Measurements from ENCODE around the gene CHRNA4.
"Not testable (repeated sequence)": the region's sequence is repeated elsewhere in the genome, so short reads cannot be mapped to it uniquely, and the experiment has no call there.

The CHRNA4 gene

GRCh38 chr20:63310265-63310991 is 50.7 kb downstream of the CHRNA4 start:
- no peak overlapping the region for H3K4me3 ChIP-seq (ENCODE audit: low read depth in 1 of 2, low read length in 2 of 2)
- no peak overlapping the region for H3K27ac ChIP-seq (ENCODE audit: low read depth, low read length)
- peaks cover 0 to 10% of the 10 kb centered on the region in 2 donors for H3K27me3 ChIP-seq (ENCODE audit: control insufficient read depth in 1 of 2, insufficient read depth in 2 of 2, low read length in 2 of 2)
- no peaks in the 10 kb centered on the region for H3K4me1 ChIP-seq (ENCODE audit: control insufficient read depth in 1 of 2, insufficient read depth in 2 of 2, low read length in 2 of 2)
- H3K36me3 ChIP-seq (ENCODE audit: control insufficient read depth in 1 of 2, insufficient read depth in 2 of 2, low read length in 2 of 2): no peaks in the 10 kb centered on the region
- no peak overlapping the region for H3K9ac ChIP-seq (ENCODE audit: low read depth in 1 of 2, low read length in 2 of 2)
- no peaks in the 10 kb centered on the region for H3K9me3 ChIP-seq (ENCODE audit: control insufficient read depth in 1 of 2, low read length in 2 of 2)

- Histone ChIP-seq H3K4me3 (ENCODE audit: low read depth in 1 of 2, low read length in 2 of 2) (no peak overlapping the region), H3K4me1 (ENCODE audit: control insufficient read depth in 1 of 2, insufficient read depth in 2 of 2, low read length in 2 of 2) (no peaks in the 10 kb centered on the region), H3K36me3 (ENCODE audit: control insufficient read depth in 1 of 2, insufficient read depth in 2 of 2, low read length in 2 of 2) (no peaks in the 10 kb centered on the region), H3K9me3 (ENCODE audit: control insufficient read depth in 1 of 2, low read length in 2 of 2) (no peaks in the 10 kb centered on the region), H3K9ac (ENCODE audit: low read depth in 1 of 2, low read length in 2 of 2) (no peak overlapping the region), H3K27me3 (ENCODE audit: control insufficient read depth in 1 of 2, insufficient read depth in 2 of 2, low read length in 2 of 2) (peaks cover 0 to 10% of the 10 kb centered on the region in 2 donors), H3K27ac (ENCODE audit: low read depth, low read length) (no peak overlapping the region)
Observed at GRCh38 chr20:63309261-63310071, 51.7 kb downstream of the CHRNA4 start.

- Histone ChIP-seq H3K4me3 (ENCODE audit: low read depth in 1 of 2, low read length in 2 of 2) (no peak overlapping the region), H3K27me3 (ENCODE audit: control insufficient read depth in 1 of 2, insufficient read depth in 2 of 2, low read length in 2 of 2) (peaks cover 0 to 10% of the 10 kb centered on the region in 2 donors), H3K9me3 (ENCODE audit: control insufficient read depth in 1 of 2, low read length in 2 of 2) (no peaks in the 10 kb centered on the region), H3K4me1 (ENCODE audit: control insufficient read depth in 1 of 2, insufficient read depth in 2 of 2, low read length in 2 of 2) (no peaks in the 10 kb centered on the region), H3K9ac (ENCODE audit: low read depth in 1 of 2, low read length in 2 of 2) (no peak overlapping the region), H3K27ac (ENCODE audit: low read depth, low read length) (no peak overlapping the region), H3K36me3 (ENCODE audit: control insufficient read depth in 1 of 2, insufficient read depth in 2 of 2, low read length in 2 of 2) (no peaks in the 10 kb centered on the region)
Observed at GRCh38 chr20:63308218-63308911, 52.8 kb downstream of the CHRNA4 start.

GRCh38 chr20:63307538-63308217 is 53.5 kb downstream of the CHRNA4 start:
- Histone ChIP-seq H3K27me3 (ENCODE audit: control insufficient read depth in 1 of 2, insufficient read depth in 2 of 2, low read length in 2 of 2) (peaks cover 0 to 10% of the 10 kb centered on the region in 2 donors), H3K36me3 (ENCODE audit: control insufficient read depth in 1 of 2, insufficient read depth in 2 of 2, low read length in 2 of 2) (no peaks in the 10 kb centered on the region), H3K27ac (ENCODE audit: low read depth, low read length) (no peak overlapping the region), H3K4me1 (ENCODE audit: control insufficient read depth in 1 of 2, insufficient read depth in 2 of 2, low read length in 2 of 2) (no peaks in the 10 kb centered on the region), H3K4me3 (ENCODE audit: low read depth in 1 of 2, low read length in 2 of 2) (no peak overlapping the region), H3K9ac (ENCODE audit: low read depth in 1 of 2, low read length in 2 of 2) (no peak overlapping the region), H3K9me3 (ENCODE audit: control insufficient read depth in 1 of 2, low read length in 2 of 2) (no peaks in the 10 kb centered on the region)

- Histone ChIP-seq H3K9ac (ENCODE audit: low read depth in 1 of 2, low read length in 2 of 2) (no peak overlapping the region), H3K4me1 (ENCODE audit: control insufficient read depth in 1 of 2, insufficient read depth in 2 of 2, low read length in 2 of 2) (no peaks in the 10 kb centered on the region), H3K27me3 (ENCODE audit: control insufficient read depth in 1 of 2, insufficient read depth in 2 of 2, low read length in 2 of 2) (peaks cover 0 to 10% of the 10 kb centered on the region in 2 donors), H3K36me3 (ENCODE audit: control insufficient read depth in 1 of 2, insufficient read depth in 2 of 2, low read length in 2 of 2) (no peaks in the 10 kb centered on the region), H3K4me3 (ENCODE audit: low read depth in 1 of 2, low read length in 2 of 2) (no peak overlapping the region), H3K9me3 (ENCODE audit: control insufficient read depth in 1 of 2, low read length in 2 of 2) (no peaks in the 10 kb centered on the region), H3K27ac (ENCODE audit: low read depth, low read length) (no peak overlapping the region)
Observed at GRCh38 chr20:63306673-63307537, 54.2 kb downstream of the CHRNA4 start.

- H3K36me3 ChIP-seq (ENCODE audit: control insufficient read depth in 1 of 2, insufficient read depth in 2 of 2, low read length in 2 of 2); H3K9me3 ChIP-seq (ENCODE audit: control insufficient read depth in 1 of 2, low read length in 2 of 2); H3K4me3 ChIP-seq (ENCODE audit: low read depth in 1 of 2, low read length in 2 of 2); H3K27ac ChIP-seq (ENCODE audit: low read depth, low read length); H3K9ac ChIP-seq (ENCODE audit: low read depth in 1 of 2, low read length in 2 of 2); H3K27me3 ChIP-seq (ENCODE audit: control insufficient read depth in 1 of 2, insufficient read depth in 2 of 2, low read length in 2 of 2); H3K4me1 ChIP-seq (ENCODE audit: control insufficient read depth in 1 of 2, insufficient read depth in 2 of 2, low read length in 2 of 2): not testable (repeated sequence)
Observed at GRCh38 chr20:63305933-63306672, 55.0 kb downstream of the CHRNA4 start.

GRCh38 chr20:63305393-63305792 is 55.8 kb downstream of the CHRNA4 start:
- no peaks in the 10 kb centered on the region for H3K9me3 ChIP-seq (ENCODE audit: control insufficient read depth in 1 of 2, low read length in 2 of 2)
- H3K9ac ChIP-seq (ENCODE audit: low read depth in 1 of 2, low read length in 2 of 2): no peak overlapping the region
- no peaks in the 10 kb centered on the region for H3K36me3 ChIP-seq (ENCODE audit: control insufficient read depth in 1 of 2, insufficient read depth in 2 of 2, low read length in 2 of 2)
- H3K27me3 ChIP-seq (ENCODE audit: control insufficient read depth in 1 of 2, insufficient read depth in 2 of 2, low read length in 2 of 2): peaks cover 0 to 10% of the 10 kb centered on the region in 2 donors
- H3K27ac ChIP-seq (ENCODE audit: low read depth, low read length): no peak overlapping the region
- H3K4me1 ChIP-seq (ENCODE audit: control insufficient read depth in 1 of 2, insufficient read depth in 2 of 2, low read length in 2 of 2): no peaks in the 10 kb centered on the region
- H3K4me3 ChIP-seq (ENCODE audit: low read depth in 1 of 2, low read length in 2 of 2): no peak overlapping the region

GRCh38 chr20:63303095-63303666 is 58.0 kb downstream of the CHRNA4 start:
- no peak overlapping the region for H3K27ac ChIP-seq (ENCODE audit: low read depth, low read length)
- H3K36me3 ChIP-seq (ENCODE audit: control insufficient read depth in 1 of 2, insufficient read depth in 2 of 2, low read length in 2 of 2): no peaks in the 10 kb centered on the region
- H3K9ac ChIP-seq (ENCODE audit: low read depth in 1 of 2, low read length in 2 of 2): no peak overlapping the region
- peaks cover 0 to 8% of the 10 kb centered on the region in 2 donors for H3K27me3 ChIP-seq (ENCODE audit: control insufficient read depth in 1 of 2, insufficient read depth in 2 of 2, low read length in 2 of 2)
- no peaks in the 10 kb centered on the region for H3K9me3 ChIP-seq (ENCODE audit: control insufficient read depth in 1 of 2, low read length in 2 of 2)
- no peaks in the 10 kb centered on the region for H3K4me1 ChIP-seq (ENCODE audit: control insufficient read depth in 1 of 2, insufficient read depth in 2 of 2, low read length in 2 of 2)
- no peak overlapping the region for H3K4me3 ChIP-seq (ENCODE audit: low read depth in 1 of 2, low read length in 2 of 2)

All from duodenal mucosa (tissue), 2 donors.